A673 (cell line): ENCODE results near the gene PHTF2.

Experiments
- EZH2 ChIP-seq: fragments of 200-600 bp; sonication (generic); IDR thresholded peaks from 2 replicates; pipeline ENCODE4 v1.6.1; 2017; ENCODE audit warnings: borderline replicate concordance, low read depth, mild to moderate bottlenecking, mixed read lengths, antibody characterized with exemption, low read length; ENCODE audit not compliant: poor library complexity, severe bottlenecking
- TF ChIP-seq, protein P1 (sequence below): fragments of 300-800, 200-600 bp; sonication (generic); conservative IDR thresholded peaks from 2 replicates; pipeline ENCODE4 v1.5.1; 2017; ENCODE audit warnings: low read depth, mild to moderate bottlenecking, antibody characterized with exemption, low read length, moderate library complexity, mixed read lengths

- TF ChIP-seq EZH2: no peak
- TF ChIP-seq, protein P1, sequence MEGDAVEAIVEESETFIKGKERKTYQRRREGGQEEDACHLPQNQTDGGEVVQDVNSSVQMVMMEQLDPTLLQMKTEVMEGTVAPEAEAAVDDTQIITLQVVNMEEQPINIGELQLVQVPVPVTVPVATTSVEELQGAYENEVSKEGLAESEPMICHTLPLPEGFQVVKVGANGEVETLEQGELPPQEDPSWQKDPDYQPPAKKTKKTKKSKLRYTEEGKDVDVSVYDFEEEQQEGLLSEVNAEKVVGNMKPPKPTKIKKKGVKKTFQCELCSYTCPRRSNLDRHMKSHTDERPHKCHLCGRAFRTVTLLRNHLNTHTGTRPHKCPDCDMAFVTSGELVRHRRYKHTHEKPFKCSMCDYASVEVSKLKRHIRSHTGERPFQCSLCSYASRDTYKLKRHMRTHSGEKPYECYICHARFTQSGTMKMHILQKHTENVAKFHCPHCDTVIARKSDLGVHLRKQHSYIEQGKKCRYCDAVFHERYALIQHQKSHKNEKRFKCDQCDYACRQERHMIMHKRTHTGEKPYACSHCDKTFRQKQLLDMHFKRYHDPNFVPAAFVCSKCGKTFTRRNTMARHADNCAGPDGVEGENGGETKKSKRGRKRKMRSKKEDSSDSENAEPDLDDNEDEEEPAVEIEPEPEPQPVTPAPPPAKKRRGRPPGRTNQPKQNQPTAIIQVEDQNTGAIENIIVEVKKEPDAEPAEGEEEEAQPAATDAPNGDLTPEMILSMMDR: no peak
Measured at GRCh38 chr7:77931841-77932240, 133.3 kb downstream of the PHTF2 start.
